CD4-positive, alpha-beta T cell treated with Interleukin-21 for 1 hour (primary cell): ENCODE data around the gene CFAP46.
"Not testable (repeated sequence)": the region's sequence is repeated elsewhere in the genome, so short reads cannot be mapped to it uniquely, and the experiment has no call there.

ENCODE experiments used
- DNase-seq: peaks from one replicate; pipeline ENCODE4 v3.0.0-alpha.2; 2020

The CFAP46 gene

DNA sequence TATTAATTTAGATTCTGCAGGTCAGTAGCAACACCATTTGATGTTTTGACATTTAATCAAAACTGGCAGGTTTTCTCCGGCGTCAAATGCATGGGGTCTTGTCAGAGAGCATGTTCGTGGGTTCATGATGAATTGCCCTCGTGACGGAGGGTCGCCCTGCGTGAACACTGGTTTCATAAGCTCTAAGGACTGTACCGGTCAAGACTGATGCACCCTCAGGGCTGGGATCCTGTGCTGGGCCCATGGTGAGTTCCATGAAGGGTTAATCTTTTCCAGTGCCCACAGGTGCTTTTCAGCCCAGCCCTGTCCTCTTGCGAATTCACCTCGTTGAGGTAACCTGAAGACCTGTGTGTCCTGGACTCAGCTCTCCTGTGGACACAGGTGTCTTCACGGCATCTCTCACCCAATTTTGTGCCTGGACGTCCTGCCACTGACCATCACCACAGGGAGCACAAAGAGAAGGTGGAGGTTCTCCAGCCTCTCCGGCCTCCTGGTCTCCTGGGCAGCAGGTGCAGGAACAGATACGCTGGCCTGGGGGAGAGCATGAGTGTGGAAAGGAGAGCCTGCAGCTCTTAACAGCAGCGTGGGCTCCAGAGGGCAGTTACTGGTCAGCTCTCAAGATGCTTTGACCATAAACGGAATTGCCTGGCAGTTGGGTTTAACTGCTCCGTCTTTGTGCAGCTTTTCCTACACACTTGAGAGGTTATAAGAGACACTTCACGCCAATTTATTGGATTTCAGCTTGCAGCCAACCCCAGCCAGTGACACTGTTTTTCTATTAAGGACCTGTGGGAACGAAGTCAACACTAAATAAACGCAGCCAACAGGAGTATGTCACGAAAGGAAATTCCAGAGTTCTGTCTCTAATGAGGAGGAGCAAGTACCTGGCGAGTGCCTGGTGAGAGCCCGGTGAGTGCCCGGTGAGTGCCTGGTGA is 37.4 kb upstream of the CFAP46 start:
- DNase-seq, result no peak

- DNase-seq, result no peak
These were observed 36.2 kb upstream of the CFAP46 start for GRCh38 chr10:132978542-132978941.

DNA sequence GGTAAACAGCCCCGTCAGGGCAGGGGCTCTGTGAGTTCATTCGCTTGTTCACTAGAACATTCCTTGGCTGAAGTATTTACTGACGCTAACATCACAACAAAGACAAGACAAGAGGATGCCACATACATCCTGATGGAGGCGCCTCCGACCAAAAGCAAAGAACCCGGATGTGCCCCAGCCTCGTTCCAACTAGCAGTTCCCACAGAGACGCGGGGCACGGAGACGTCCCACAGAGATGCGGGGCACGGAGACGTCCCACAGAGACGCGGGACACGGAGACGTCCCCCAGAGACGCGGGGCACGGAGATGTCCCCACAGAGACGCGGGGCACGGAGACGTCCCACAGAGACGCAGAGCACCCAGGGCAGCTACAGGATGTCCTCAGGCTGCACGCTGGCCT is 35.4 kb upstream of the CFAP46 start:
- no peak for DNase-seq

DNA sequence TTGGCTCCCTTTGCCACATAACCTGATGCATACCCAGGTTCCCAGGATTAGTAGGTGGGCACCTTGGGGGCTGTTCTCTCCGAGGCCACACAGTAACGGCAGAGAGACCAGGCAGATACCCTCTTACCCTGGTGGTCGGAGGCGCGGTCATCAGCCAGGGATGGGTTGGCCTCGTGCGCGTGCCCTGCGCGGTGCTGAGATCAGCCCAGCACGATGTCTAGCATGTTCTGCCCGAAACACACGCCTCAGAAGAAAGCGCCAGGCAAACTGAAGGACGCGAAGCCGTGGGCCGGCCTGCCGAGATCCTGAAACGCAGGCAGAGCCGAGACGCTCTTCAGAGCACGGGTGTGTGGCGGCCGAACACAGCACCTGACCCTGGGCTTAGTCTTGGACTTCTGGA is 34.7 kb upstream of the CFAP46 start:
- DNase-seq, result no peak

DNA sequence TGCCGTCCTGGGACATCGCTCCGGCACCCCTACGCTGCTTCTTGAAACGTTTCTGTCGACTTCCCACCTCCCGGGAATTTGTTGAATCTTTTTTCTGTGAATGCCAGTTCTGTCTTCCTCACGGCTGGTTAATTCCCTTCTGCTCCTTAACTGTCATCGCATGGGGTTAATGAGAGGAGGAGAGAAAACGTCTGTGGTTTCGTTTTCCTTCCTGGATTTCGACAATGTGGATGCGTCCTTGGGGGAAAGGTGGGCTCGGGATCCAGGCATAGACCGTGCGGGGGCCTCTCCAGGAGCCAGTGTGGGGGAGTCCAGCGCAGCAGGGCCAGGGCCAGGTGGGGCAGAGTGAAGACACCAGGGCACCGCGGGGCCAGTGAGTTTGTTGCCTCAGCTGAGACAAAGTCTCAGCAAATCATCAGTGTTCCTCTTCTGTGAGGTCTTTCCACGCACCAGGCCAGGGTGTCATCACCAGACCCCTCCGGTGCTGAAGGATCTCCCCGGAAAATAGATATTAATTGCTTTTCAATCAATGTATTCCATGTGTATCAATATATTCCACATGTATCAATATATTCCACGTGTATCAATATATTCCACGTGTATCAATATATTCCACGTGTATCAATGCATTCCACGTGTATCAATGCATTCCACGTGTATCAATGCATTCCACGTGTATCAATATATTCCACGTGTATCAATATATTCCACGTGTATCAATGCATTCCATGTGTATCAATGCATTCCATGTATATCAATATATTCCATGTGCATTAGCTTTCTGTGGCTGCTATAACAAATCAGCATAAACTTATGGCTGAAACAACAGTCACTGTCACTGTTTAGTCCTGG is 33.7 kb upstream of the CFAP46 start:
- no peak for DNase-seq

GRCh38 chr10:132974886-132975830 is 32.8 kb upstream of the CFAP46 start:
- no peak for DNase-seq

GRCh38 chr10:132974249-132974796 is 32.0 kb upstream of the CFAP46 start:
- DNase-seq, result no peak

- DNase-seq, result no peak
These were observed 31.5 kb upstream of the CFAP46 start for GRCh38 chr10:132973903-132974241.

GRCh38 chr10:132972986-132973902 is 30.9 kb upstream of the CFAP46 start:
- DNase-seq, result no peak

- no peak for DNase-seq
These were observed 30.0 kb upstream of the CFAP46 start for GRCh38 chr10:132972149-132972985.

DNA sequence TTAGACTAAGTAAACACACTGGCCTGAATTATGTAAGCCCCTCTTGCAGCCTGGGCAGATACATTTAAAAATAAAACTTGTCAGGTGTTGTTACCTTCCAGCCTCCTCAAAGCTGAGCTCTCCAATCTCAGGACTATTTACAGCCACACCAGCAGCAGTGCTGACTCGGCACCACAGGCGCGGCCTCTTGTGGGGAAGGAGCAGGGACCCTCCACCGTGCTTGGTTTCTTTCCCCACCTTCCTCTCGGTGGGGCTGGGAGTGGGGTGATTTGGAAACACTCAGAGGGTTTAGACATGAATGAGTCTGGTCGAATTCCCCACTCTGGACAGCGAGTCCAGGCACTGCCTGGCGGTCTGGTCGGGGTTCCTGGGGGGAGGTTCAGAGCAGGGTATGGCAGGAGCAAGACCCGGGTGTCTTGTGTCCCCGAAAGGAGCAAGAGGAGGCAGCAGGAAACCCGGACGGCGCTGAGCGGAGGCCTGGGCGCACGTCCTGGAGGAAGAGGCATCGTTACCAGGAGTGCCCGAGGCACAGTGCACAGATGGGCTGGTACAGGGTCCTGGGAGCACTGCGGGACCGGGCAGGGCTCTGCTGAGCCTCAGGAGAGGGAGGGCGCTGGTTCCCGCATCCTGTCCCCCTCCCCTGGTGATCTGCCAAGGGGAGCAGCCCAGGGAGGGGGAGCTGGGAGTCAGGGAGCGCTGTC is 29.2 kb upstream of the CFAP46 start:
- no peak for DNase-seq

DNA sequence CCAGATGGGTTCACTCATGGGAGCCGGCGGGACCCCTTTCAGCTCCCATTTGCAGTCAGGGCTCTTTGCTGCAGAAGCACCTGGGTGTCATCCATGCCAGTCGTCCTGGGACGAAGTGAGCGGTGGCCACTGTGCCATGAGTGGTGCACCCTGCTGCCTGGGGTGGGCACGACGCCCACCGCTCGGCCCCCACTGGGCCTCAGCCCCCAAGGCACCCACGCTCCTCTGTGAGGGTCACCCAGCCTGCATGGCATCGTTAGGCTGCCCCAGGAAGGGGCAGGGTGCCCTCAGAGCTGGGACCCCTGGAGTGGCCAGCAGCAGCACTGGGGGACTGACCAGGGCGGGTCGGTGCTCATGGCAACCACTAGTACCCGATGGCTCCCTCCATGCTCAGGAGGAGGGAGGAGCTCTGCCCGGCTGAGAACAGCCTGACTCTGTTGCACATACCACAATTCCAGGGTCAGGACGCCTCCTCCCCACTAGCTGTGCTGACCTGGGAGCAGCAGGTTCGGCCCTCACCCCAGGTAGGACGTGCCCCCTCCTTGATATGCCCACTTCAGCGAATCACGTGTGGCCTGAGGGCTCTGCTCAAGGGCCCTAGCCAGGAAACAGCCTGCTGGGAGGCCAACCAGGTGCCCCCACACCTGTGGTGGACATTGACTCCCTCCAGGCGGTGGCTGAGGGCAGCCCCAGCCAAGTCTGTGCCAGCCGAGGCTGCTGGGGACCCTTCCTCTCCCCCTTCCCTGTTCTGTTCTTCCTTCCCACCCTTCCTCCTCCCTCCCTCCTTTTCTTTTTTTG is 28.5 kb upstream of the CFAP46 start:
- DNase-seq, result no peak

- no peak for DNase-seq
These were observed 25.2 kb upstream of the CFAP46 start for GRCh38 chr10:132967540-132967939.

GRCh38 chr10:132965411-132966057 is 23.2 kb upstream of the CFAP46 start:
- DNase-seq, result no peak

DNA sequence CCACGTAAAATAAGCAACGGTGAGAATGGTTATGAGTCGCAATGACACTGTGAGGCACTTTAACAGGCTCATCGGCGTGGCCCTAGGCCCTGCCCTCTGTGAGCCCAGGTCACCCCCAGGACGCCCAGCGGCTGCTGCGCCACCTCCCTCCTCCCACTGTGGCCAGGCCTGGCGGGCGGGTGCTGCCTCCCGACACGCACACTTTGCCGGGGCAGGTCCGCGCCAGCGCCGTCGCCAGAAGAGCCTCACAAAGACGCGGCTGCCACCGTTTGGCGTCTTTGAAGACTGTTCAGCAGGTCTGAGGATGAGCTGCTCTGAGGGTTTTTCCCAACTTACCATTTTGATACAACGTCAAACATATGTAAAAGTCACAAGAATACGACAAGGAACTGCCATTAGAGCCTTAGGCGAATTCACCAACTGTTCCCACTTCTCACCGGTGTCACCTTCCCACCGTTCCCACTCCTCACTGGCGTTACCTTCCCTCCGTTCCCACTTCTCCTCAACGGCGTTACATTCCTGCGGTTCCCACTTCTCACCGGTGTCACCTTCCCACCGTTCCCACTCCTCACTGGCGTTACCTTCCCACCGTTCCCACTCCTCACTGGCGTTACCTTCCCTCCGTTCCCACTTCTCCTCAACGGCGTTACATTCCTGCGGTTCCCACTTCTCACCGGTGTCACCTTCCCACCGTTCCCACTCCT is 22.5 kb upstream of the CFAP46 start:
- not testable (repeated sequence) for DNase-seq

- DNase-seq, result no peak
These were observed 21.9 kb upstream of the CFAP46 start for GRCh38 chr10:132964231-132964630.

GRCh38 chr10:132963430-132963960 is 21.1 kb upstream of the CFAP46 start:
- DNase-seq, result no peak
